HG02642 (cell line): ENCODE measurements around the gene CCDC90B.
"Not testable (repeated sequence)": the region's sequence is repeated elsewhere in the genome, so short reads cannot be mapped to it uniquely, and the experiment has no call there.

Experiments used
- ATAC-seq: cut with Tn5 transposase; IDR thresholded peaks from one replicate; pipeline ENCODE4 v1.9.1; 2021; ENCODE audit warnings: mild to moderate bottlenecking; ENCODE audit not compliant: unreplicated experiment, poor library complexity

CCDC90B gene, protein sequence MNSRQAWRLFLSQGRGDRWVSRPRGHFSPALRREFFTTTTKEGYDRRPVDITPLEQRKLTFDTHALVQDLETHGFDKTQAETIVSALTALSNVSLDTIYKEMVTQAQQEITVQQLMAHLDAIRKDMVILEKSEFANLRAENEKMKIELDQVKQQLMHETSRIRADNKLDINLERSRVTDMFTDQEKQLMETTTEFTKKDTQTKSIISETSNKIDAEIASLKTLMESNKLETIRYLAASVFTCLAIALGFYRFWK

GRCh38 chr11:83285771-83286528 is at the start of gene CCDC90B:
CCDC90B (minus strand) TSS chr11:83286367; CDS start chr11:83285972, 395 bp downstream.
- ATAC-seq = peak; percentile 91

DNA sequence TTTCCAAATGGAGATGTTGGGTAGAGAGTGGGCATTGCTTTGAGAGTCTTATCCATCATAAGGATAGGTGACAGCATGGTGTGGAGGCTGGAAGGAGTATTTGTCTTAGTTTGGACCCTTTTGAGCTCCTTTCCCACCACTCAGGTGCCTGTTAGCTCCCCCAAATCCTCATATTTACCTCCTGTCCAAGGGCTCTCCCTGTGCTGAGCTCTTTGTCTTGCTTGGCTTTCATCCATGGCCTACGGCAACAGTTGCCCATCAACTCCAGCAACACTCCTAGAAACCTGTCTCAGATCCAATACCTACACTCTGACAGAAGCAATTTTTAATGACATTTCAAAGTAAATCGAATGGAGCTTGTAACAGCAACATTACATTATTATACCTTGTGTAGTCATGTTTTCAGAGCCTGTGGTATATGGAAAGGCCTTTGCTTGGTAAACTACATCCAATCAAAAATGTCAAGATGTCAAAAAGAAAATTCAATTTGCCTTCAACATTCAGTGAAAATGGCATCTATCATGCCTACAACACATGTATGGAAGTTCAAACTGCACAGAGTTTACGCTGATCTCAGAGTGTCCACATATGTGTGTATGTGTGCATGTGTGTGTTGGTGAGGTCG is 49.4 kb upstream of the CCDC90B start:
- ATAC-seq = no peak

GRCh38 chr11:83330303-83330702 is 44.1 kb upstream of the CCDC90B start:
- ATAC-seq = no peak

DNA sequence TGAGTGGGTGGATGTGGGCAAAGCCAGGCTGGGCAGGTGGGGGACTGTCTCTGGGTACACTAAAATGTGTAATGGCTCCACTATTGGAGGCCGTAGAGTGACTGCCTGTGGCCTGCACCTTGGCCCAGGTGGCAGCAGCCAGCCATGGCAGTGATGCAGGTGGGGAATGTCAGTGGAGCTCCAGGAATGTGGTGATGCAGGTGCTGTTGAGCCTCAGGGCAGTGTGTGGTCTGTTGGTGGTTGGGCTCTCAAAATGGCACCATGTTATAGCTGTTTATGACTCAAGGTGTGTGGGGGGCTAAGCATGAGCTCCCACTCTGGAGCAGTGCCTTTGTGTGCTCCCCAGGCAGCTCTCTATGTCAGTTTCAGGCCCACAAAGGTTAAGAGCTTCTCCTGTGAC is 40.2 kb upstream of the CCDC90B start:
- ATAC-seq = no peak

DNA sequence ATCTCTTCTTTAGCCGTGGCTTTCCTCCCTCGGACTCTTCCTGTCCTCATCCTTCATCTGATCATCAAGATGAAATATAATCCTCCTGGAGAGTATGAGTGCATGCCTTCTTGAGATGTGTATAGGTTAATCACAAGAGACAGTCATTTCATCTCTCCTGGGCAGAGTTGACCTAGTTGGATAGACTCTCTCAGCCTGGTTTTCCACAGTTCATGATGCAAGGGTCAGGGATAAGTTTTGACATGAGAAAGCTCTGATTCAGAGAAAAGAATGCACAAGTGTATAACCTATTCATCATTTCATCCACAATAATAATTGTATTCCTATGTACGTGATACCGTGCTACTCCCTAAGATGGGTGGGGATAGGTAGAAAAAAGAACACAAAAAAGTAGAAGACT is 33.2 kb upstream of the CCDC90B start:
- ATAC-seq = no peak

GRCh38 chr11:83318931-83319330 is 32.8 kb upstream of the CCDC90B start:
- no peak for ATAC-seq

GRCh38 chr11:83317757-83318690 is 31.9 kb upstream of the CCDC90B start:
- ATAC-seq = no peak

DNA sequence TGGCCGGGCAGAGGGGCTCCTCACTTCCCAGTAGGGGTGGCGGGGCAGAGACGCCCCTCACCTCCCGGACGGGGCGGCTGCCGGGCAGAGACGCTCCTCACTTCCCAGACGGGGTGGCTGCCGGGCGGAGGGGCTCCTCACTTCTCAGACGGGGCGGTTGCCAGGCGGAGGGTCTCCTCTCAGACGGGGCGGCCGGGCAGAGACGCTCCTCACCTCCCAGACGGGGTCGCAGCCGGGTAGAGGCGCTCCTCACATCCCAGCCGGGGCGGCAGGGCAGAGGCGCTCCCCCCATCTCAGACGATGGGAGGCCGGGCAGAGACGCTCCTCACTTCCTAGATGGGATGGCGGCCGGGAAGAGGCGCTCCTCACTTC is 30.7 kb upstream of the CCDC90B start:
- ATAC-seq = not testable (repeated sequence)

DNA sequence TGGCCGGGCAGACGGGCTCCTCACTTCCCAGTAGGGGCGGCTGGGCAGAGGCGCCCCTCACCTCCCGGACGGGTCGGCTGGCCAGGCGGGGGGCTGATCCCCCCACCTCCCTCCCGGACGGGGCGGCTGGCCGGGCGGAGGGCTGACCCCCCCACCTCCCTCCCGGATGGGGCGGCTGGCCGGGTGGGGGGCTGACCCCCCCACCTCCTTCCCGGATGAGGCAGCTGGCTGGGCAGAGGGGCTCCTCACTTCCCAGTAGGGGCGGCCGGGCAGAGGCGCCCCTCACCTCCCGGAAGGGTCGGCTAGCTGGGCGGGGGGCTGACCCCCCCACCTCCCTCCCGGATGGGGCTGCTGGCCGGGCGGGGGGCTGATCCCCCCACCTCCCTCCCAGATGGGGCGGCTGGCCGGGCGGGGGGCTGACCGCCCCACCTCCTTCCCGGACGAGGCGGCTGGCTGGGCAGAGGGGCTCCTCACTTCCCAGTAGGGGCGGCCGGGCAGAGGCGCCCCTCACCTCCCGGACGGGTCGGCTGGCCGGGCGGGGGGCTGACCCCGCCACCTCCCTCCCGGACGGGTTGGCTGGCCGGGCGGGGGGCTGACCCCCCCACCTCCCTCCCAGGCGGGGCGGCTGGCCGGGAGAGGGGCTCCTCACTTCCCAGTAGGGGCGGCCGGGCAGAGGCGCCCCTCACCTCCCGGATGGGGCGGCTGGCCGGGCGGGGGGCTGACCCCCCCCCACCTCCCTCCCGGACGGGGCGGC is 30.2 kb upstream of the CCDC90B start:
- ATAC-seq = not testable (repeated sequence)

GRCh38 chr11:83312430-83312829 is 26.3 kb upstream of the CCDC90B start:
- no peak for ATAC-seq

DNA sequence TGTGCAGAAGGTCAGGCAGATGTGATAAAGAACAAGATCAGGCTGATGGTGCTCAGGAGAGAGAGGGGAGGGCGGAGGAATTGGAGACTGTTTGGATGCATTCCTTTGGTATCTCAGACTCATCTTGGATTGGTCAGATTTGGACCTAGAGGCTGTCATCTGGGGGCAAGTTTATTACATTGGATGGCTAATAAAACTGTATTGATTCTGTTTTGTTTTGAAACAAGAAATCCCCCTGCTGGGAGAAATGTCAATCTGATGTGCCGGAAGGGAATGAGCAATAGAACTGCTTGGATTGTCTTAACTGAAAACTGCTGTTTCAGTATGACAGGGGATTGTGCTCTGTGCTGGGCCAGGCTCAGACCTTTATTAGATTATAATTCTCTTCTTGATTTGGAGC is 25.5 kb upstream of the CCDC90B start:
- no peak for ATAC-seq

GRCh38 chr11:83310718-83311117 is 24.6 kb upstream of the CCDC90B start:
- no peak for ATAC-seq

- not testable (repeated sequence) for ATAC-seq
These were observed 22.4 kb upstream of the CCDC90B start for GRCh38 chr11:83308536-83308935.

DNA sequence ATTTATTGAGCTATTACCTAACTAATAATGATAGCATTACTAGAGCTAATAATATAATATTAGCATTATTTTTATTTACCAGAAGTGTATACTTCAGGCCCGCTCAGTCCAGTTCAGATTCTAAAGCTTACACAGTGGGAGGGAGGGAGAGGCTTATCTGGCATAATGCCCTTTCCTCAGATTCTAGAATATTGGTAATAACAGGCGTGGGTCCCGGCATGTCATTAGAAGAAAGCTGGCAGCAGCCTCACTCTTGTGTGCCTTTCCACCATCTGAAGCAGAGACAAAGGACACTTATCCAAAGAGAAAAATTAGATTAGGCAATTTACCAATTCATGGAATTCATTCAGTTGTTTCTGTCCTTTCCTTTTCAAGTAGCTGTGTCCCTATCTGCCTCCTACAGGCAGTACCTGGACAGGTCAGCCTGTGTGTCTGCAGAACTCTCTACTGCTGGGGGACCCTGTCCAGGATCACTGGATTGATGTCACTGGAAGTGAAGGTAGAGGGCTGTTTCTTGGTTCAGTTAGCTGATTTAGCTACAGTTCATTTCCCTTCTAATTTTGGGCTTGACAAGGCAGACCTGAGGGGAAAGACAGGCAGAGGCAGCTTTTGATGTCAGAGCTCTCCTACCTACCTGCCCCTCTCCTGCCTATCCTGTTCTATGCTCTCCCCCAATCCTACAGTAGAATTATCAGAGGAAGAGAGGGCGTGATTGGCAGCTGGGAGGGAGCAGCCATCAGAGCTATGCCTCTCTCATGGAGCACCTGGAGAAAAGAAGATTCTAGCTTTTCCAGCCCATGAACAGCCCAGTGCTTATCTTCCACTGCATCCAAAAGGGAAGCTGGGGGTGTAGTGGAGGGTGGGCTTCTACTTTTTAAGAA is 20.3 kb upstream of the CCDC90B start:
- ATAC-seq = no peak

DNA sequence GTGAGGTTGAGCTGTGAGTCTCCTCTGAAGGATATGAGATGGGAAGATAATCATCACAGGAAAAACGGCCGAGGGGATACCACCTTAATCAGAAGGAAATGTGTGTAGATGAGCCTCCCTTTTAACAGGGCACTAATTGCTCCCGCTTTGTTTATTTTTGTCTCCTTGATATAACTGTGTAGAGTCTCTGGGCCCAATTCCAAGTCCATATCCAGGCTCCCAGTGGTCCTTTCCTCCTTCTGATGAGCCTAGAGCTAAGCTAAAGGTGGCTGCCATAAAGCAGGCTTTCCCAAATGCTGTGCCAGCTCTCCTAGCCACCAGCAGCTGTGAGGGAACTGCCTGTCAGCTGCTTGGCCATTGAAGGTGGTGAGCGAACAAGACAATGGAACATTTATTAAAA is 17.1 kb upstream of the CCDC90B start:
- ATAC-seq = no peak

DNA sequence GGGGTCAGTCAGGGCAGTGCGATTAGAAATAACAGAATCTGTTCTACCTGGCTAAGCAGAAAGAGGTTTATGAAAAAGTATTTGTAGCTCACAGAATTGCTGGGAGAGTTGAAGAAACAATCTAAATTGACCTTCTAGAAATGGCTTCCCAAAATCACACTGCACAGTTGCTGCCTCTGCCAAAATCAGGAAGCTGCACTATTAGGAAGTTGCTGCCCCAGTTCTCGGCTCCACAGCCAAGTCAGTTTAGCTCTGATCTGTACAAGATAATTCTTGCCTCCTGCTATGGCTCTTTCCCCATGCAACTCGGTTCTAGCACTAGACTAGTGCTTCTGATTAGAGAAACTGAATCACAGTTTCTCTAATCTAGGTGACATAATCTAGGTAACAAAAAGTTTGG is 16.0 kb upstream of the CCDC90B start:
- ATAC-seq = no peak

GRCh38 chr11:83299681-83300080 is 13.5 kb upstream of the CCDC90B start:
- ATAC-seq = no peak

DNA sequence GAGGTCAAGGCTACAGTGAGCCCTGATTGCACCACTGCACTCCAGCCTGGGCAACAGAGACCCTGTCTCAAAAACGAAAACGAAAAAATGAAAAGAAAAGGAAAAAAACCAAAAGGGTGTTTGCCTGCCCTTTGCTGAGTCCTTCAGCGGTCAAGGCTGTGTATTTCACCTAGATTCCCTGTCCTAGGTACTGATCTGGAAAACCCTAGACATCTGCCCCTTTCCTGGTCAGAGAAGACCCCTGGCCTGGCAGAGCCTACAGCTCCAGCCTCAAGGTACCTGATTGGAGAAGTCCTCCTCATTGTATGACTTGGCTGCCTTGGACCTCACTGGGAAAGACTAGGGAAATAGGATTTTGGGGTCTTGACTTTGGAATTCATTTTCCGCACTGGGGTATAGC is 8.0 kb upstream of the CCDC90B start:
- no peak for ATAC-seq

DNA sequence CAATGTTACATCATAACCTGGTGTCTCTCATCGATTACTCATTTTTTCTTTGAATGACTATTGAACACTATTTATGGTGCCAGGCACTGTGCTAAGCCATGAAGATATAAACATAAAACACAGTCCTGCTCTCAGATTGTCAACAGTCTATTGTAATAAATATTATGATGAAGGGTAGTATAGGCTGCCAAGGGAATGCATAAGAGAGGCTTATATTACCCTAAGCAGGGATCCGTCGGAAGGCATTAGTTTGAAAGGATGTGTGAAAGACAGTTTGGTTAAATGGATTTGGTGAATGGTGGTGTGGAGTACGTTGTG is 7.2 kb upstream of the CCDC90B start:
- no peak for ATAC-seq
